SK-N-SH treated with all-trans-retinoic acid at 6 μM for 48 hours (cell line): ENCODE data around the gene PLXNC1.

Experiments used
- ATAC-seq: fragments of 200-7000 bp; cut with Tn5 transposase; 3 replicates; pipeline ENCODE4 v1.9.1; 2020; ENCODE audit warnings: mild to moderate bottlenecking, moderate library complexity
- ARNTL ChIP-seq: fragments of 450-650 bp; formaldehyde crosslinking; IDR thresholded peaks from 2 replicates; pipeline ENCODE4 v1.5.0; 2020; ENCODE audit warnings: low read depth, mild to moderate bottlenecking, moderate library complexity, borderline replicate concordance
- BACH2 ChIP-seq: fragments of 250-450 bp; sonication (Bioruptor Pico); IDR thresholded peaks from 2 replicates; pipeline ENCODE4 v1.9.0; 2021; ENCODE audit warnings: mild to moderate bottlenecking, borderline replicate concordance
- CREB5 ChIP-seq: fragments of 250-450 bp; sonication (Bioruptor Pico); IDR thresholded peaks from 2 replicates; pipeline ENCODE4 v1.5.1; 2020; ENCODE audit warnings: low read depth, mild to moderate bottlenecking, moderate library complexity
- CSDC2 ChIP-seq: fragments of 250-450 bp; sonication (Bioruptor Pico); IDR thresholded peaks from 2 replicates; pipeline ENCODE4 v1.5.0; 2020; ENCODE audit warnings: mild to moderate bottlenecking, moderate library complexity
- CSRNP3 ChIP-seq: fragments of 250-450 bp; sonication (Bioruptor Pico); IDR thresholded peaks from 2 replicates; pipeline ENCODE4 v1.5.1; 2021; ENCODE audit warnings: mild to moderate bottlenecking, moderate library complexity
- ESRRG ChIP-seq: fragments of 250-450 bp; sonication (Bioruptor Pico); IDR thresholded peaks from 2 replicates; pipeline ENCODE4 v1.6.1; 2021; ENCODE audit warnings: mild to moderate bottlenecking
- GLIS3 ChIP-seq: fragments of 250-450 bp; sonication (Bioruptor Pico); IDR thresholded peaks from 2 replicates; pipeline ENCODE4 v1.5.0; 2020; ENCODE audit warnings: mild to moderate bottlenecking, moderate library complexity
- ISL1 ChIP-seq: fragments of 250-450 bp; sonication (Bioruptor Pico); IDR thresholded peaks from 2 replicates; pipeline ENCODE4 v2.1.2; 2022; ENCODE audit warnings: mild to moderate bottlenecking, moderate library complexity
- OSR1 ChIP-seq: fragments of 250-450 bp; sonication (Bioruptor Pico); IDR thresholded peaks from 2 replicates; pipeline ENCODE4 v1.8.0; 2022; ENCODE audit warnings: moderate library complexity, mild to moderate bottlenecking, inconsistent platforms
- PATZ1 ChIP-seq: fragments of 250-450 bp; sonication (Bioruptor Pico); IDR thresholded peaks from 2 replicates; pipeline ENCODE4 v1.8.0; 2020; ENCODE audit warnings: mild to moderate bottlenecking, moderate library complexity, borderline replicate concordance
- PPARA ChIP-seq: fragments of 250-450 bp; sonication (Bioruptor Pico); IDR thresholded peaks from 2 replicates; pipeline ENCODE4 v1.5.0; 2020; ENCODE audit warnings: mild to moderate bottlenecking, borderline replicate concordance
- RARB ChIP-seq: fragments of 250-450 bp; sonication (Bioruptor Pico); IDR thresholded peaks from 2 replicates; pipeline ENCODE4 v1.8.0; 2021; ENCODE audit warnings: mild to moderate bottlenecking, moderate library complexity
- SNAI2 ChIP-seq: fragments of 250-450 bp; sonication (Bioruptor Pico); IDR thresholded peaks from 2 replicates; pipeline ENCODE4 v1.5.0; 2020; ENCODE audit warnings: mild to moderate bottlenecking, moderate library complexity
- TCF4 ChIP-seq: fragments of 250-450 bp; sonication (Bioruptor Pico); IDR thresholded peaks from 2 replicates; pipeline ENCODE4 v1.8.0; 2021; ENCODE audit warnings: mild to moderate bottlenecking, moderate library complexity, borderline replicate concordance
- TOX ChIP-seq: fragments of 250-450 bp; sonication (Bioruptor Pico); IDR thresholded peaks from 2 replicates; pipeline ENCODE4 v1.8.0; 2021; ENCODE audit warnings: mild to moderate bottlenecking, moderate library complexity, borderline replicate concordance
- TSHZ2 ChIP-seq: fragments of 250-450 bp; sonication (Bioruptor Pico); IDR thresholded peaks from 2 replicates; pipeline ENCODE4 v1.5.0; 2020; ENCODE audit warnings: mild to moderate bottlenecking, moderate library complexity
- ZC3H10 ChIP-seq: fragments of 250-450 bp; sonication (Bioruptor Pico); IDR thresholded peaks from 2 replicates; pipeline ENCODE4 v1.5.1; 2021; ENCODE audit warnings: mild to moderate bottlenecking, moderate library complexity
- ZFP3 ChIP-seq: fragments of 250-450 bp; sonication (Bioruptor Pico); IDR thresholded peaks from 2 replicates; pipeline ENCODE4 v1.5.0; 2020; ENCODE audit warnings: mild to moderate bottlenecking, moderate library complexity
- ZFP30 ChIP-seq: fragments of 450-650 bp; formaldehyde crosslinking; IDR thresholded peaks from 2 replicates; pipeline ENCODE4 v1.5.0; 2022; ENCODE audit warnings: mild to moderate bottlenecking, moderate library complexity
- ZNF565 ChIP-seq: fragments of 450-650 bp; formaldehyde crosslinking; conservative IDR thresholded peaks from 2 replicates; pipeline ENCODE4 v1.5.0; 2020; ENCODE audit warnings: low read depth, mild to moderate bottlenecking, moderate library complexity
- ZNF70 ChIP-seq: fragments of 450-650 bp; formaldehyde crosslinking; IDR thresholded peaks from 2 replicates; pipeline ENCODE4 v1.5.0; 2020; ENCODE audit warnings: mild to moderate bottlenecking, moderate library complexity
- ZNF8 ChIP-seq: fragments of 450-650 bp; formaldehyde crosslinking; IDR thresholded peaks from 2 replicates; pipeline ENCODE4 v1.5.0; 2020; ENCODE audit warnings: mild to moderate bottlenecking, moderate library complexity
- TF ChIP-seq, protein P1 (sequence below): fragments of 250-450 bp; sonication (Bioruptor Pico); IDR thresholded peaks from 2 replicates; pipeline ENCODE4 v1.8.0; 2021; ENCODE audit warnings: low read depth, mild to moderate bottlenecking, moderate library complexity, borderline replicate concordance

The PLXNC1 gene

DNA sequence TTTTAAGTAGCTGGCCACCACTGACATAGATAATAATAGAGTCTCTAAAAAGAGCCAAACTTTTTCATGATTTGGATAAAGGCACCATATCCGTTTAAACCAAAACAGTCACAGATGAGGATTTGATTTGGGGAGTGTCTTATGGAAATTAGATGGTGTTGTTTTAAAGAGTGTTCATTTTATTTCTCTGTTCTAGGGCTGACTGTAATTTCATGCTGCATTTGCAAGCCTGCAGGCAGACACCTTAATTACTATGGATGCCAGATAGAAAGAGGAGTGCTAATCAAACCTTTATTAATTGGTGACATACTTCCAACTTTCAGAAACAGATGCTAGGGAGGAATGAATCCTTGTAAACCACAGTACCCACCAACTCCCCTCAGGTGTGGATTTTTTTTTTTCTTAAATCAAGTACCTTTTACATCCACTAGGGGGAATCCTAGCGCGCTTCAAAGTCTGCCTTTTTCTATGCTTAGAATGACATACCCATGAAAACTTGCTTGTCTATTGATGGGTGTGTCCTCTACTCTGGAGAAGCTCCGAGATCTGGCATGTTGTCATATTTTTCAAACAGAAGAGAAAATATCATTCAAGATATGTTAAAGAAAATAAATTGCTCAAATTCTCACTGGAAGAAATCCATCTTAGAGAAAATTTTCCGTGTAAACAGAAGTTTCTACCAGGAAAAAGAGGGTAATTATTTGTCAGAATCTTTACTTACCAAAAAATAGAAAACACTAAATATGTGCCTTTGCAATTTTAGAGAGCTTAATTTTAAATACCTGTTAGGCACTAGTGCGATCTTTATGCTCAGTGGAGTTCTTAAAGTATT lies 14.2 kb upstream of the PLXNC1 start:
- peak; percentile 89 for ATAC-seq
- TF ChIP-seq PPARA (CRISPR knock-in tag) (no peak), OSR1 (CRISPR knock-in tag) (no peak), ZNF565 (no peak), SNAI2 (CRISPR knock-in tag) (no peak), CSRNP3 (CRISPR knock-in tag) (no peak), ISL1 (CRISPR knock-in tag) (no peak), CREB5 (CRISPR knock-in tag) (no peak), ESRRG (CRISPR knock-in tag) (no peak), ZC3H10 (no peak), TOX (CRISPR knock-in tag) (no peak), ARNTL (CRISPR knock-in tag) (no peak), ZFP3 (CRISPR knock-in tag) (no peak), BACH2 (CRISPR knock-in tag) (no peak), ZNF70 (CRISPR knock-in tag) (no peak), ZNF8 (CRISPR knock-in tag) (no peak), ZFP30 (no peak)
- TF ChIP-seq, protein P1, sequence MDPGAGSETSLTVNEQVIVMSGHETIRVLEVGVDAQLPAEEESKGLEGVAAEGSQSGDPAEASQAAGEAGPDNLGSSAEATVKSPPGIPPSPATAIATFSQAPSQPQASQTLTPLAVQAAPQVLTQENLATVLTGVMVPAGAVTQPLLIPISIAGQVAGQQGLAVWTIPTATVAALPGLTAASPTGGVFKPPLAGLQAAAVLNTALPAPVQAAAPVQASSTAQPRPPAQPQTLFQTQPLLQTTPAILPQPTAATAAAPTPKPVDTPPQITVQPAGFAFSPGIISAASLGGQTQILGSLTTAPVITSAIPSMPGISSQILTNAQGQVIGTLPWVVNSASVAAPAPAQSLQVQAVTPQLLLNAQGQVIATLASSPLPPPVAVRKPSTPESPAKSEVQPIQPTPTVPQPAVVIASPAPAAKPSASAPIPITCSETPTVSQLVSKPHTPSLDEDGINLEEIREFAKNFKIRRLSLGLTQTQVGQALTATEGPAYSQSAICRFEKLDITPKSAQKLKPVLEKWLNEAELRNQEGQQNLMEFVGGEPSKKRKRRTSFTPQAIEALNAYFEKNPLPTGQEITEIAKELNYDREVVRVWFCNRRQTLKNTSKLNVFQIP (CRISPR knock-in tag): no peak

- ATAC-seq: no peak
Observed at GRCh38 chr12:94135896-94136295, 12.5 kb upstream of the PLXNC1 start.

More at GRCh38 chr12:94135896-94136295, 12.5 kb upstream of the PLXNC1 start:
- TF ChIP-seq CSRNP3 (CRISPR knock-in tag) (no peak), OSR1 (CRISPR knock-in tag) (no peak), CSDC2 (CRISPR knock-in tag) (no peak), ARNTL (CRISPR knock-in tag) (no peak), RARB (CRISPR knock-in tag) (no peak), BACH2 (CRISPR knock-in tag) (no peak), PATZ1 (no peak), ZNF565 (no peak), ZNF70 (CRISPR knock-in tag) (no peak), TCF4 (CRISPR knock-in tag) (no peak), TOX (CRISPR knock-in tag) (no peak), PPARA (CRISPR knock-in tag) (no peak), GLIS3 (CRISPR knock-in tag) (no peak), ZFP30 (no peak), ISL1 (CRISPR knock-in tag) (no peak), ZFP3 (CRISPR knock-in tag) (no peak), TSHZ2 (no peak), SNAI2 (CRISPR knock-in tag) (no peak), CREB5 (CRISPR knock-in tag) (no peak)
- TF ChIP-seq, protein P1 (CRISPR knock-in tag): no peak
